HG03469 (cell line): ENCODE measurements around the gene B9D2.

Experiments used
- ATAC-seq: cut with Tn5 transposase; IDR thresholded peaks from one replicate; pipeline ENCODE4 v1.9.1; 2021; ENCODE audit warnings: mild to moderate bottlenecking, moderate library complexity, moderate number of reproducible peaks; ENCODE audit not compliant: unreplicated experiment

Gene B9D2

GRCh38 chr19:41311072-41311471, 52.9 kb downstream of the B9D2 start:
- ATAC-seq, result no peak

- no peak for ATAC-seq
These were observed 53.7 kb downstream of the B9D2 start, which contains the start of gene CCDC97 for GRCh38 chr19:41310033-41310831. TSS of gene CCDC97 (plus strand) at chr19:41310172. CDS start at chr19:41310311, 139 bp downstream.

DNA sequence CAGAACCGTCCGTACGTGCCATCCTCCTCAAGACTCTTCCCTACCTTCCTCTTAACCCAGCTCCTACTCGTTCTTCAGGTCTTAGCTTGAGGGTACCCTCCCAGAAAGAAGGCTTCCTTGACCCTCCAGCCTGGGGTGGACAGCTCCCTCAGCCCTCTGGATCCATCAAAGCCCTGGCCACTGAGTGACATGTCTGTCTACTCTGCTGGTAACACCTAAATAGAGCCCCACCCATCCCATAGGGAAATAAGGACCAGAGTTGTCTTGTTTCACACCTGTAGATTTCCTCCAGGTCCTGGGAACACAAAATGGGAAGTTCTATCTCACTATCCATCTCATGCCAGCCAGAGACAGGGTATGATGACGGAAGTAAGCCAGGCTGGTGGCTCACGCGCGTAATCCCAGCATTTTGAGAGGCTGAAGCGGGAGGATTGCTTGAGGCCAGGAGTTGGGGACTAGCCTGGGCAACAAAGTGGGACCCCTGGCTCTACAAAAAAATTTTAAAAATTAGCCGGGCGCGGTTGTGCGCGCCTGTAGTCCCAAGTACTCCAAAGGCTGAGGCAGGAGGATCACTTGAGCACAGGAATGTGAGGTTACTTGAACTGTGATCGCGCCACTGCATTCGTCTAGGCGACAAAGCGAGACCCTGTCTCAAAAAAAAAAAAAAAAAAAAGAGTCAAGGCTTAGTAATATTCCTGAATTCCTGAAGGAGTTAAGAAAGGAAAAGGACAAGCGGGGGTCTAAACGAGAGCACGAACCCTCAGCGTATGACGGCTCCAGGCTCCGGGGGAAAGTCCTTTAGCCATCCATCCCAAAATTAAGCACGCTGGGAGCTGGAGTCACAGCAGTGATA, 54.5 kb downstream of the B9D2 start:
- ATAC-seq, result no peak

- ATAC-seq, result no peak
These were observed 55.3 kb downstream of the B9D2 start for GRCh38 chr19:41308450-41309179.

- ATAC-seq, result no peak
These were observed 55.9 kb downstream of the B9D2 start for GRCh38 chr19:41307954-41308449.

DNA sequence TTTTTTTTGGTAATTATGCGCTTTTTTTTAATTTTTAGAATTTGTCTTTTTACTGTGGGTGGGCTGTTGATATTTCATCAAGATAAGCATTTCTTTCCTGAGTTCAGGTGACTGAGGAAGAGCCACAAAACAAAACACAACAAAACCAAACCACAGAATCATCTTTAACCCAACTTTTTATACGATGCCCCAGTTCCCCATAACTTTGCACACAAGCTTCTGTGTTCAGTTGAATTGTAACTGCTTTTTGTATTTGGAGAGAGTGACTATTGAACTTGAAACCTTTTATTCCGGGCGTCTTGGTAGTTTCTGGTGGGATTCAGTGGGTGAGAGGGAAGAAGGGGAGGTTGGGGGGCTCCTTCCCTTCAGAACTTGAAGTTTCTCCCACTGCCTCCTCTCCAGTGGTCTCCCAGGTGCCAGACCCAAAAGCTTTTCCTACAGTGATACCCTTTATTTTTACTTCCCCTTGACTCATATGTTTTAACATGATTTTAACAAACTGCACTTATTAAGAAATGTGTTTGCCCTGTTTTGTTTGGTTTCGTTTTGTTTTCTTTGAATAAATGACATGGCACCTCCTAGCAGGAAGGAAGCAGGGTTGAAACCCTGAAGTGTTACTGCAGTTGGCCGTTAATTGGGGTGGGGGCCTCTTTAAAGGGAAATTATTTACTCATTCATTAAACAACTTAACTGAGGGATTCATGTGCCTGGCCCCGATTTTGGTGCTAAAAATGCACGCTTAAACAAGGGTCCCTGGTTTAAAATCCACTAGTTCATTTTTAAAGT, 56.7 kb downstream of the B9D2 start:
- ATAC-seq, result no peak

- ATAC-seq, result no peak
These were observed 57.8 kb downstream of the B9D2 start for GRCh38 chr19:41305927-41306793.

GRCh38 chr19:41304706-41305483, 59.1 kb downstream of the B9D2 start:
- ATAC-seq, result no peak
